SU-DHL-6 (cell line): ENCODE results near the gene FITM1.

ENCODE experiments used
- CTCF ChIP-seq: fragments of 200-600 bp; sonication (generic); IDR thresholded peaks from one replicate; pipeline ENCODE4 v1.5.1; 2017; ENCODE audit warnings: antibody characterized with exemption, mild to moderate bottlenecking, low read length, moderate library complexity; ENCODE audit not compliant: insufficient read depth, poor library complexity, severe bottlenecking
- EZH2phosphoT487 ChIP-seq: fragments of 200-600 bp; sonication (generic), shearing (Covaris generic); conservative IDR thresholded peaks from 2 replicates; pipeline ENCODE4 v1.6.1; 2018; ENCODE audit warnings: mild to moderate bottlenecking, antibody characterized with exemption, low read length, moderate library complexity, mixed read lengths

DNA sequence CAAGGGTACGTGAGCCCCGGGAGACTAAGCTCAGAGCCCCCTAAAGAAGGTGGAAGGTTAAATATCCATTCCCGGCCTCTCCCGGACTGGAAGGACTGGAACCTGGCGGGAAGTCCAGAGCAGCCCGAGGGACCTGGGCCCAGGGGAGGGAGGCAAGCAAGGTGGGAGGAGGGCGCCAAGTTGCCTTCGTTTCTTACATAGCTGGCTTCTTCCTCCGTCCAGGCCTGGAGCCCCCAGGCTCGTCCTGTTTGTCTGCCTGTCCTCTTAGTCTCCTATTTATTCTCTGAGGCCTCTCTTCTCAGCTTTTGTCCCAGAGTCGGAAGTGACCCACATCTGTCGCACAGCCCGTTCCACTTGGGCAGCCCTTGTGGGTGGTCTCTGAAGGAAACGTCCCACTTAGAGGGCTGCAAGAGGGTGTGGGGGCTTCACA, 35.6 kb upstream of the FITM1 start:
- TF ChIP-seq CTCF = no peak
- no peak for TF ChIP-seq EZH2phosphoT487
